Skeletal muscle tissue (tissue), 4 donors: ENCODE results near the gene HSPB9. TPM values are rescaled to one million over a fixed set of nuclear protein-coding genes. Genes with fewer than 3 reads are reported as not detected.

Source experiments
- H3K27ac ChIP-seq: one replicate; pipeline ENCODE4 v1.7.0; 2013; ENCODE audit warnings: mild to moderate bottlenecking, low read depth, low read length, inconsistent platforms
- H3K27me3 ChIP-seq, 3 donors: one replicate each; pipeline ENCODE4 v1.7.0; 2013; ENCODE audit warnings: low read length in 3 of 3; ENCODE audit not compliant: control insufficient read depth in 3 of 3, insufficient read depth in 3 of 3
- H3K36me3 ChIP-seq, 3 donors: one replicate each; pipeline ENCODE4 v1.7.0; 2013; ENCODE audit warnings: low read length in 3 of 3; ENCODE audit not compliant: control insufficient read depth in 3 of 3, insufficient read depth in 3 of 3
- H3K4me1 ChIP-seq, 3 donors: one replicate each; pipeline ENCODE4 v1.7.0; 2013; ENCODE audit warnings: low read length in 3 of 3, mild to moderate bottlenecking in 3 of 3; ENCODE audit not compliant: control insufficient read depth in 3 of 3, insufficient read depth in 3 of 3
- H3K4me3 ChIP-seq, 3 donors: one replicate each; pipeline ENCODE4 v1.7.0; 2013; ENCODE audit warnings: low read length in 3 of 3
- H3K9ac ChIP-seq, 3 donors: one replicate each; pipeline ENCODE4 v1.7.0; 2013; ENCODE audit warnings: low read length in 3 of 3, mild to moderate bottlenecking in 3 of 3, moderate library complexity in 2 of 3, low read depth in 1 of 3
- H3K9me3 ChIP-seq, 3 donors: one replicate each; pipeline ENCODE4 v1.7.0; 2013; ENCODE audit warnings: low read length in 3 of 3; ENCODE audit not compliant: control insufficient read depth in 3 of 3
- total RNA-seq: library from RNA; depleted of rRNA; stranded (reverse); fragments of >200 nt; gene quantifications from one replicate; pipeline ENCODE4 v1.2.3, GENCODE V29; 2014
- donor health status: Osteomylitis.

Gene HSPB9
- total RNA-seq, 1 donor from 2014 or later: not detected

GRCh38 chr17:42111265-42111636, 11.4 kb upstream of the HSPB9 start:
- peaks cover 21 to 32% (median 25%) of the 10 kb centered on the region in 3 donors for H3K36me3 ChIP-seq
- H3K27me3 ChIP-seq: no peaks in the 10 kb centered on the region
- H3K27ac ChIP-seq: peak overlapping the region; percentile 90
- peak overlapping the region in 2 of 3 donors; percentile 88 to 91 for H3K9ac ChIP-seq
- H3K9me3 ChIP-seq: no peaks in the 10 kb centered on the region
- H3K4me3 ChIP-seq: peak overlapping the region in 2 of 3 donors; percentile 86 to 87
- H3K4me1 ChIP-seq: peaks cover 16 to 27% (median 20%) of the 10 kb centered on the region in 3 donors

GRCh38 chr17:42111871-42112551, 10.6 kb upstream of the HSPB9 start:
- H3K27me3 ChIP-seq: no peaks in the 10 kb centered on the region
- peak overlapping the region; percentile 90 for H3K27ac ChIP-seq
- peaks cover 16 to 30% (median 22%) of the 10 kb centered on the region in 3 donors for H3K4me1 ChIP-seq
- peaks cover 25 to 35% (median 28%) of the 10 kb centered on the region in 3 donors for H3K36me3 ChIP-seq
- H3K4me3 ChIP-seq: peak overlapping the region; percentile 86 to 90 (median 87)
- H3K9me3 ChIP-seq: no peaks in the 10 kb centered on the region
- peak overlapping the region; percentile 88 to 91 (median 89) for H3K9ac ChIP-seq

- H3K27ac ChIP-seq: peak within 1 kb of the TSS; percentile 90
- peak within 1 kb of the TSS; percentile 86 to 90 (median 87) for H3K4me3 ChIP-seq
- peaks cover 16 to 31% (median 22%) of the 10 kb centered on the region in 3 donors for H3K4me1 ChIP-seq
- H3K9me3 ChIP-seq: no peaks in the 10 kb centered on the region
- no peaks in the 10 kb centered on the region for H3K27me3 ChIP-seq
- peaks cover 32 to 41% (median 34%) of the 10 kb centered on the region in 3 donors for H3K36me3 ChIP-seq
- H3K9ac ChIP-seq: peak within 1 kb of the TSS; percentile 88 to 91 (median 89)
Observed at GRCh38 chr17:42112552-42113176, 9.9 kb upstream of the HSPB9 start, which contains the start of gene DHX58. DHX58 (minus strand) TSS chr17:42112714; CDS start chr17:42111892, 822 bp downstream.

- Histone ChIP-seq H3K4me3 (peak overlapping the region in 1 of 3 donors; percentile 90), H3K27ac (peak overlapping the region; percentile 90), H3K4me1 (peaks cover 16 to 31% (median 22%) of the 10 kb centered on the region in 3 donors), H3K27me3 (no peaks in the 10 kb centered on the region), H3K9me3 (no peaks in the 10 kb centered on the region), H3K36me3 (peaks cover 32 to 43% (median 42%) of the 10 kb centered on the region in 3 donors), H3K9ac (peak overlapping the region; percentile 81 to 91 (median 88))
Observed at GRCh38 chr17:42113293-42114069, 9.1 kb upstream of the HSPB9 start.

- Histone ChIP-seq H3K4me1 (peaks cover 16 to 31% (median 22%) of the 10 kb centered on the region in 3 donors), H3K36me3 (peaks cover 37 to 43% (median 43%) of the 10 kb centered on the region in 3 donors), H3K9ac (no peak overlapping the region), H3K9me3 (no peaks in the 10 kb centered on the region), H3K4me3 (no peak overlapping the region), H3K27ac (no peak overlapping the region), H3K27me3 (no peaks in the 10 kb centered on the region)
Observed at GRCh38 chr17:42114118-42114517, 8.5 kb upstream of the HSPB9 start.

- Histone ChIP-seq H3K36me3 (peaks cover 42 to 47% (median 45%) of the 10 kb centered on the region in 3 donors), H3K9ac (no peak overlapping the region), H3K27ac (no peak overlapping the region)
Observed at GRCh38 chr17:42116705-42117396, 5.8 kb upstream of the HSPB9 start.

GRCh38 chr17:42117397-42118125, 5.0 kb upstream of the HSPB9 start:
- peaks cover 23 to 33% (median 27%) of the 10 kb centered on the region in 3 donors for H3K4me1 ChIP-seq
- no peak overlapping the region for H3K27ac ChIP-seq
- H3K36me3 ChIP-seq: peaks cover 42 to 47% (median 45%) of the 10 kb centered on the region in 3 donors
- H3K9me3 ChIP-seq: no peaks in the 10 kb centered on the region
- no peaks in the 10 kb centered on the region for H3K27me3 ChIP-seq
- no peak overlapping the region for H3K9ac ChIP-seq
- H3K4me3 ChIP-seq: no peak overlapping the region

More at GRCh38 chr17:42116705-42117396, 5.8 kb upstream of the HSPB9 start:
- H3K27me3 ChIP-seq: no peaks in the 10 kb centered on the region
- no peak overlapping the region for H3K4me3 ChIP-seq
- no peaks in the 10 kb centered on the region for H3K9me3 ChIP-seq
- H3K4me1 ChIP-seq: peaks cover 23 to 36% (median 27%) of the 10 kb centered on the region in 3 donors

GRCh38 chr17:42118126-42118510, 4.5 kb upstream of the HSPB9 start:
- Histone ChIP-seq H3K9me3 (no peaks in the 10 kb centered on the region), H3K4me3 (no peak overlapping the region), H3K36me3 (peaks cover 41 to 47% (median 43%) of the 10 kb centered on the region in 3 donors), H3K4me1 (peaks cover 22 to 32% (median 22%) of the 10 kb centered on the region in 3 donors), H3K9ac (no peak overlapping the region), H3K27me3 (no peaks in the 10 kb centered on the region), H3K27ac (no peak overlapping the region)

- Histone ChIP-seq H3K9ac (peak overlapping the region in 1 of 3 donors; percentile 25), H3K4me3 (no peak overlapping the region), H3K4me1 (peaks cover 19 to 29% (median 22%) of the 10 kb centered on the region in 3 donors), H3K27me3 (no peaks in the 10 kb centered on the region), H3K36me3 (peaks cover 37 to 47% (median 41%) of the 10 kb centered on the region in 3 donors), H3K9me3 (no peaks in the 10 kb centered on the region), H3K27ac (no peak overlapping the region)
Observed at GRCh38 chr17:42118545-42118944, 4.1 kb upstream of the HSPB9 start.
